H9 (cell line): ENCODE measurements around the gene MRAP2. TPM values are rescaled to one million over a fixed set of nuclear protein-coding genes. Genes with fewer than 3 reads are reported as not detected.

Experiments used
- DNase-seq: peaks from one replicate; pipeline ENCODE4 v3.0.0-alpha.2; 2017
- H2AFZ ChIP-seq: one replicate; pipeline ENCODE4 v1.6.1; 2013; ENCODE audit warnings: mild to moderate bottlenecking, low read length, control low read depth, moderate library complexity
- H2AK5ac ChIP-seq: 2 replicates; pipeline ENCODE4 v1.6.1; 2013; ENCODE audit warnings: low read length, control low read depth, mixed read lengths; ENCODE audit not compliant: insufficient read length
- H2BK120ac ChIP-seq: one replicate; pipeline ENCODE4 v1.6.1; 2013; ENCODE audit warnings: low read depth, mild to moderate bottlenecking, low read length, control low read depth, inconsistent platforms; ENCODE audit not compliant: poor library complexity, severe bottlenecking
- H2BK12ac ChIP-seq: 2 replicates; pipeline ENCODE4 v1.6.1; 2013; ENCODE audit warnings: low read length, control low read depth, mixed read lengths, low read depth; ENCODE audit not compliant: insufficient read length
- H2BK15ac ChIP-seq: 2 replicates; pipeline ENCODE4 v1.6.1; 2013; ENCODE audit warnings: low read depth, low read length, control low read depth
- H2BK20ac ChIP-seq: one replicate; pipeline ENCODE4 v1.6.1; 2013; ENCODE audit warnings: low read depth, mild to moderate bottlenecking, low read length, control low read depth, inconsistent platforms; ENCODE audit not compliant: poor library complexity, severe bottlenecking
- H2BK5ac ChIP-seq: 2 replicates; pipeline ENCODE4 v1.6.1; 2013; ENCODE audit warnings: low read length, control low read depth, mixed read lengths; ENCODE audit not compliant: insufficient read length
- H3K14ac ChIP-seq: 2 replicates; pipeline ENCODE4 v1.6.1; 2013; ENCODE audit warnings: low read length, control low read depth; ENCODE audit not compliant: insufficient read depth
- H3K18ac ChIP-seq: 2 replicates; pipeline ENCODE4 v1.6.1; 2013; ENCODE audit warnings: low read depth, mild to moderate bottlenecking, mixed read lengths, low read length, control low read depth; ENCODE audit not compliant: insufficient read length
- H3K23ac ChIP-seq: 2 replicates; pipeline ENCODE4 v1.6.1; 2013; ENCODE audit warnings: low read length, control low read depth, mixed read lengths, low read depth; ENCODE audit not compliant: insufficient read length
- H3K23me2 ChIP-seq: 2 replicates; pipeline ENCODE4 v1.6.1; 2013; ENCODE audit warnings: low read depth, mild to moderate bottlenecking, mixed read lengths, low read length, control low read depth; ENCODE audit not compliant: insufficient read length, poor library complexity, severe bottlenecking
- H3K27ac ChIP-seq: 2 replicates; pipeline ENCODE4 v1.5.1; 2013; ENCODE audit warnings: low read length, control low read depth, mixed read lengths, low read depth; ENCODE audit not compliant: insufficient read length
- H3K27me3 ChIP-seq: 2 replicates; pipeline ENCODE4 v1.6.1; 2013; ENCODE audit warnings: low read length, control low read depth, inconsistent platforms; ENCODE audit not compliant: insufficient read depth
- H3K4ac ChIP-seq: 2 replicates; pipeline ENCODE4 v1.6.1; 2013; ENCODE audit warnings: low read depth, mild to moderate bottlenecking, control low read depth, inconsistent platforms, low read length, moderate library complexity
- H3K4me1 ChIP-seq: 2 replicates; pipeline ENCODE4 v1.6.1; 2013; ENCODE audit warnings: low read length, control low read depth, inconsistent platforms; ENCODE audit not compliant: insufficient read depth
- H3K4me2 ChIP-seq: 2 replicates; pipeline ENCODE4 v1.6.1; 2013; ENCODE audit warnings: low read length, control low read depth, mixed read lengths; ENCODE audit not compliant: insufficient read length, insufficient read depth
- H3K56ac ChIP-seq: 2 replicates; pipeline ENCODE4 v1.6.1; 2013; ENCODE audit warnings: low read depth, mild to moderate bottlenecking, mixed read lengths, low read length, control low read depth; ENCODE audit not compliant: insufficient read length
- H3K79me1 ChIP-seq: 2 replicates; pipeline ENCODE4 v1.6.1; 2013; ENCODE audit warnings: low read depth, mild to moderate bottlenecking, moderate library complexity, low read length, control low read depth, inconsistent platforms; ENCODE audit not compliant: insufficient read depth, poor library complexity, severe bottlenecking
- H3K79me2 ChIP-seq: 2 replicates; pipeline ENCODE4 v1.6.1; 2013; ENCODE audit warnings: low read length, control low read depth, inconsistent platforms; ENCODE audit not compliant: insufficient read depth
- H3K9ac ChIP-seq: 2 replicates; pipeline ENCODE4 v1.6.1; 2013; ENCODE audit warnings: low read length, control low read depth, mixed read lengths; ENCODE audit not compliant: insufficient read length; ENCODE audit errors: extremely low read depth
- H3K9me3 ChIP-seq: one replicate; pipeline ENCODE4 v1.6.1; 2013; ENCODE audit warnings: low read depth, low read length, inconsistent platforms; ENCODE audit not compliant: control insufficient read depth
- H3T11ph ChIP-seq: one replicate; pipeline ENCODE4 v1.6.1; 2013; ENCODE audit warnings: mild to moderate bottlenecking, low read length, control low read depth, inconsistent platforms
- H4K20me1 ChIP-seq: one replicate; pipeline ENCODE4 v1.6.1; 2013; ENCODE audit not compliant: control insufficient read depth, insufficient read length, insufficient read depth
- H4K5ac ChIP-seq: 2 replicates; pipeline ENCODE4 v1.6.1; 2013; ENCODE audit warnings: low read depth, mild to moderate bottlenecking, mixed read lengths, low read length, control low read depth; ENCODE audit not compliant: insufficient read length
- H4K8ac ChIP-seq: replicated peaks from 2 replicates; pipeline ENCODE4 v1.6.1; 2013; ENCODE audit warnings: low read length, control low read depth, mixed read lengths, low read depth; ENCODE audit not compliant: insufficient read length
- H4K91ac ChIP-seq: 2 replicates; pipeline ENCODE4 v1.6.1; 2013; ENCODE audit warnings: low read depth, mild to moderate bottlenecking, moderate library complexity, mixed read lengths, low read length, control low read depth; ENCODE audit not compliant: insufficient read length
- H3K27ac Mint-ChIP-seq, 3 experiments: 2 replicates in 2 of 3; 3 replicates in 1 of 3; pipeline ENCODE4 v1.8.0; 2020 to 2021; ENCODE audit warnings: mixed read lengths in 3 of 3, mild to moderate bottlenecking in 1 of 3, moderate library complexity in 1 of 3
- H3K27me3 Mint-ChIP-seq: 2 replicates; pipeline ENCODE4 v1.8.0; 2021; ENCODE audit warnings: low read depth, mild to moderate bottlenecking, moderate library complexity, mixed read lengths
- H3K36me3 Mint-ChIP-seq, 3 experiments: 2 replicates in 2 of 3; 3 replicates in 1 of 3; pipeline ENCODE4 v1.8.0; 2020 to 2021; ENCODE audit warnings: low read depth in 3 of 3, mixed read lengths in 3 of 3; ENCODE audit not compliant: insufficient read depth in 1 of 3
- H3K4me1 Mint-ChIP-seq, 2 experiments: 2 replicates each; pipeline ENCODE4 v1.8.0; 2020; ENCODE audit warnings: mixed read lengths in 2 of 2
- H3K4me3 Mint-ChIP-seq, 2 experiments: 2 replicates in 1 of 2; 3 replicates in 1 of 2; pipeline ENCODE4 v1.8.0; 2020 to 2021; ENCODE audit warnings: mild to moderate bottlenecking in 2 of 2, mixed read lengths in 2 of 2, moderate library complexity in 1 of 2
- H3K9me3 Mint-ChIP-seq, 2 experiments: 2 replicates in 1 of 2; 3 replicates in 1 of 2; pipeline ENCODE4 v1.8.0; 2020; ENCODE audit warnings: mild to moderate bottlenecking in 2 of 2, mixed read lengths in 2 of 2, moderate library complexity in 1 of 2
- total RNA-seq: library from RNA; stranded (reverse); gene quantifications from 2 replicates; pipeline ENCODE4 v1.2.1, GENCODE V29; 2021
- TF ChIP-seq, protein P1 (sequence below): fragments of 200-600 bp; sonication (generic); conservative IDR thresholded peaks from 3 replicates; pipeline ENCODE4 v1.8.0; 2021; ENCODE audit warnings: antibody characterized with exemption, mild to moderate bottlenecking

Gene MRAP2
- total RNA-seq, 1 experiment from 2014 or later: 8.0 TPM

DNA sequence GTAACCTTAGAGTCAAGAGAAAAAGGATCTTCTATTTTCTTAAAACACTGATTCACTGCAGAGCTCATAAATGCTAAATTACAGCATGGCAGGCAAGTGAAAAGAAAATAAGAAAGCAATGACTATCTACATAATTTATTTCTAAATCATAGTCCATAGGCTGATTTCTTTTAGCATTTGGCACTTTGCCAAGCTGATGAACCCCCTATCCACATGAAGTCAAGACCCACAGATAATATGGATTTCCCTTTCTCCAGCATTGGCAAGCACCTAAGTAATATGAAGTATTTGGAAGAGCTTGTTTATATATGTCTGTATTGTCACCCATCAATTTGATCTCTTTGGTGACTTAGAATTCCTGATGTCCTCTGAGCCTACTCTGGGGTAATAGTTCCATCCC is 47.9 kb upstream of the MRAP2 start:
- Histone ChIP-seq H3K27ac (no peak overlapping the region), H4K8ac (no peak overlapping the region), H4K20me1 (no peaks in the 10 kb centered on the region), H3K4me2 (no peak overlapping the region), H3K4me1 (no peaks in the 10 kb centered on the region), H3K27me3 (no peaks in the 10 kb centered on the region), H2BK120ac (no peak overlapping the region), H3K9me3 (no peaks in the 10 kb centered on the region), H2AK5ac (no peak overlapping the region), H3K23ac (no peak overlapping the region), H3K9ac (no peak overlapping the region), H3K4ac (no peak overlapping the region), H3K14ac (no peak overlapping the region), H2BK20ac (no peak overlapping the region), H4K5ac (no peak overlapping the region), H3T11ph (no peak overlapping the region), H3K18ac (no peak overlapping the region), H2BK5ac (no peak overlapping the region), H3K56ac (no peak overlapping the region), H3K79me2 (no peaks in the 10 kb centered on the region), H3K23me2 (no peaks in the 10 kb centered on the region), H2AFZ (no peak overlapping the region), H3K79me1 (no peaks in the 10 kb centered on the region), H4K91ac (no peak overlapping the region), H2BK12ac (no peak overlapping the region), H2BK15ac (no peak overlapping the region)
- TF ChIP-seq, protein P1, sequence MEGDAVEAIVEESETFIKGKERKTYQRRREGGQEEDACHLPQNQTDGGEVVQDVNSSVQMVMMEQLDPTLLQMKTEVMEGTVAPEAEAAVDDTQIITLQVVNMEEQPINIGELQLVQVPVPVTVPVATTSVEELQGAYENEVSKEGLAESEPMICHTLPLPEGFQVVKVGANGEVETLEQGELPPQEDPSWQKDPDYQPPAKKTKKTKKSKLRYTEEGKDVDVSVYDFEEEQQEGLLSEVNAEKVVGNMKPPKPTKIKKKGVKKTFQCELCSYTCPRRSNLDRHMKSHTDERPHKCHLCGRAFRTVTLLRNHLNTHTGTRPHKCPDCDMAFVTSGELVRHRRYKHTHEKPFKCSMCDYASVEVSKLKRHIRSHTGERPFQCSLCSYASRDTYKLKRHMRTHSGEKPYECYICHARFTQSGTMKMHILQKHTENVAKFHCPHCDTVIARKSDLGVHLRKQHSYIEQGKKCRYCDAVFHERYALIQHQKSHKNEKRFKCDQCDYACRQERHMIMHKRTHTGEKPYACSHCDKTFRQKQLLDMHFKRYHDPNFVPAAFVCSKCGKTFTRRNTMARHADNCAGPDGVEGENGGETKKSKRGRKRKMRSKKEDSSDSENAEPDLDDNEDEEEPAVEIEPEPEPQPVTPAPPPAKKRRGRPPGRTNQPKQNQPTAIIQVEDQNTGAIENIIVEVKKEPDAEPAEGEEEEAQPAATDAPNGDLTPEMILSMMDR: no peak
- peaks cover 0 to 4% of the 10 kb centered on the region in 2 experiments; a peak in 2 of 4 replicates for H3K4me1 Mint-ChIP-seq
- H3K36me3 Mint-ChIP-seq: peaks cover 1 to 13% (median 12%) of the 10 kb centered on the region in 3 experiments; a peak in 6 of 7 replicates
- H3K27me3 Mint-ChIP-seq: no peaks in the 10 kb centered on the region
- H3K9me3 Mint-ChIP-seq: peaks cover 6 to 7% of the 10 kb centered on the region in 2 experiments; a peak in 3 of 5 replicates
- H3K4me3 Mint-ChIP-seq: no peak overlapping the region
- DNase-seq: no peak
- H3K27ac Mint-ChIP-seq: no peak overlapping the region
